Measurements from ENCODE around the gene CFAP58.

DNA sequence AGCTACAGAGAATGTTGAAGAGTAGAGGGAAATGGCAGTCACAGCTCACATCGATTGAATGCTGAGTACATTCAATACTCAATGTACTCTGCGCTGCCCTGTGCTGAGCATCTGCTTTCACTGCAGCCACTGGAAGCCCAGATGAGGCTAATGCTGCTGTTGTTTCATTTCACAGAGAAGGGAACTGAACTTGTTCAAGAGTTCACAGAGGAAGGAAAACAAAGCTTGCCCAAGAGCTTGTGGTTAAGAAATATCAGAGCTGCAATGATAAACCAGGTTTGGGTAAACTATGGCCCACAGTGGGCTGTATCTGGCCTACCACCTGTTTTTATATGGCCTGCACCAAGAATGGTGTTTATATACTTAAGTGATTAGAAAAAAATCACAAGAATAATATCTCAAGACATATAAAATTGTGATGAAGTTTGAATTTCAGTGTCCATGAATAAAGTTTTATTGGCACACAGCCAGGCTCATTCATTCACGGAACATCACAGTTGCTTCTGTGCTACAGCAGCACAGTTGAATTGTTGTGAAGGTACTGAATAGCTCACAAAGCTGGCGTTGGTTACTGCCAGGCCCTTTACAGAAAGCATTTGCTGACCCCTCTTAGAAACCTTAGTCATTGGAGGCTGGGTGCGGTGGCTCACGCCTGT, 64.1 kb downstream of the CFAP58 start:
- TF ChIP-seq, protein P1, sequence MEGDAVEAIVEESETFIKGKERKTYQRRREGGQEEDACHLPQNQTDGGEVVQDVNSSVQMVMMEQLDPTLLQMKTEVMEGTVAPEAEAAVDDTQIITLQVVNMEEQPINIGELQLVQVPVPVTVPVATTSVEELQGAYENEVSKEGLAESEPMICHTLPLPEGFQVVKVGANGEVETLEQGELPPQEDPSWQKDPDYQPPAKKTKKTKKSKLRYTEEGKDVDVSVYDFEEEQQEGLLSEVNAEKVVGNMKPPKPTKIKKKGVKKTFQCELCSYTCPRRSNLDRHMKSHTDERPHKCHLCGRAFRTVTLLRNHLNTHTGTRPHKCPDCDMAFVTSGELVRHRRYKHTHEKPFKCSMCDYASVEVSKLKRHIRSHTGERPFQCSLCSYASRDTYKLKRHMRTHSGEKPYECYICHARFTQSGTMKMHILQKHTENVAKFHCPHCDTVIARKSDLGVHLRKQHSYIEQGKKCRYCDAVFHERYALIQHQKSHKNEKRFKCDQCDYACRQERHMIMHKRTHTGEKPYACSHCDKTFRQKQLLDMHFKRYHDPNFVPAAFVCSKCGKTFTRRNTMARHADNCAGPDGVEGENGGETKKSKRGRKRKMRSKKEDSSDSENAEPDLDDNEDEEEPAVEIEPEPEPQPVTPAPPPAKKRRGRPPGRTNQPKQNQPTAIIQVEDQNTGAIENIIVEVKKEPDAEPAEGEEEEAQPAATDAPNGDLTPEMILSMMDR (IDR thresholded peaks at IDR 0.05), result no peak
- TF ChIP-seq POLR2A (IDR thresholded peaks at IDR 0.05) (no peak), POLR2AphosphoS5 (IDR thresholded peaks at IDR 0.05) (peak in 1 of 3 donors; percentile 13), EP300 (IDR thresholded peaks at IDR 0.05) (no peak)
